ENCODE data around the gene RPL26.

GRCh38 chr17:8391711-8392110, 8.7 kb upstream of the RPL26 start:
- no peak for TF ChIP-seq CTCF (IDR thresholded peaks at IDR 0.05)
- TF ChIP-seq POLR2A (IDR thresholded peaks at IDR 0.05): no peak

All from uterus (tissue), 2 donors.